Neuronal stem cell (in vitro differentiated cells): ENCODE measurements around the gene CFAP300.

ENCODE experiments used
- DNase-seq: peaks from one replicate; pipeline ENCODE4 v3.0.0-alpha.2; 2013; ENCODE audit warnings: low spot score
- H2AFZ ChIP-seq: one replicate; pipeline ENCODE4 v1.6.1; 2013; ENCODE audit warnings: mild to moderate bottlenecking, low read length, inconsistent platforms
- H2AK5ac ChIP-seq: 2 replicates; pipeline ENCODE4 v1.6.1; 2013; ENCODE audit warnings: low read depth, mild to moderate bottlenecking, inconsistent platforms, low read length, moderate library complexity, mixed read lengths
- H2BK120ac ChIP-seq: 2 replicates; pipeline ENCODE4 v1.6.1; 2013; ENCODE audit warnings: low read depth, mild to moderate bottlenecking, inconsistent platforms, low read length, moderate library complexity, mixed read lengths
- H2BK12ac ChIP-seq: one replicate; pipeline ENCODE4 v1.6.1; 2013; ENCODE audit warnings: low read length, inconsistent platforms
- H2BK15ac ChIP-seq: 2 replicates; pipeline ENCODE4 v1.6.1; 2013; ENCODE audit warnings: mild to moderate bottlenecking, low read length, inconsistent platforms, mixed read lengths
- H2BK5ac ChIP-seq: one replicate; pipeline ENCODE4 v1.6.1; 2013; ENCODE audit warnings: inconsistent platforms, mild to moderate bottlenecking, low read length, moderate library complexity
- H3K14ac ChIP-seq: one replicate; pipeline ENCODE4 v1.6.1; 2013; ENCODE audit warnings: low read length, inconsistent platforms
- H3K18ac ChIP-seq: 2 replicates; pipeline ENCODE4 v1.6.1; 2013; ENCODE audit warnings: low read length, inconsistent platforms
- H3K23ac ChIP-seq: 2 replicates; pipeline ENCODE4 v1.6.1; 2013; ENCODE audit warnings: low read depth, mild to moderate bottlenecking, mixed read lengths, low read length, inconsistent platforms; ENCODE audit not compliant: poor library complexity
- H3K27ac ChIP-seq: replicated peaks from 3 replicates; pipeline ENCODE4 v1.5.1; 2013; ENCODE audit warnings: low read length, inconsistent platforms
- H3K27me3 ChIP-seq, 3 experiments: 2 replicates each; pipeline ENCODE4 v1.6.1; 2013; ENCODE audit warnings: low read length in 3 of 3, mild to moderate bottlenecking in 2 of 3, inconsistent platforms in 1 of 3, low read depth in 1 of 3, mixed read lengths in 1 of 3, moderate library complexity in 1 of 3; ENCODE audit not compliant: control insufficient read depth in 3 of 3, insufficient read depth in 3 of 3
- H3K36me3 ChIP-seq, 2 donors: replicated peaks in 1 of 2; 2 replicates each; pipeline ENCODE4 v1.6.1; 2013; ENCODE audit warnings: low read length in 2 of 2; ENCODE audit not compliant: control insufficient read depth in 2 of 2, insufficient read depth in 2 of 2
- H3K4ac ChIP-seq: 2 replicates; pipeline ENCODE4 v1.6.1; 2013; ENCODE audit warnings: inconsistent platforms, mild to moderate bottlenecking, low read length, moderate library complexity
- H3K4me1 ChIP-seq, 2 donors: 1 replicate in 1 of 2; 2 replicates in 1 of 2; pipeline ENCODE4 v1.6.1; 2013; ENCODE audit warnings: low read length in 2 of 2, low read depth in 1 of 2; ENCODE audit not compliant: control insufficient read depth in 2 of 2, insufficient read depth in 1 of 2
- H3K4me2 ChIP-seq: one replicate; pipeline ENCODE4 v1.6.1; 2013; ENCODE audit warnings: mild to moderate bottlenecking, low read length, inconsistent platforms; ENCODE audit not compliant: insufficient read depth, poor library complexity, severe bottlenecking
- H3K4me3 ChIP-seq, 2 donors: 2 replicates each; pipeline ENCODE4 v1.5.1; 2013; ENCODE audit warnings: low read length in 2 of 2, mild to moderate bottlenecking in 2 of 2, inconsistent platforms in 1 of 2, moderate library complexity in 1 of 2
- H3K79me1 ChIP-seq: one replicate; pipeline ENCODE4 v1.6.1; 2013; ENCODE audit warnings: low read depth, mild to moderate bottlenecking, inconsistent platforms, low read length, moderate library complexity
- H3K9ac ChIP-seq: one replicate; pipeline ENCODE4 v1.6.1; 2013; ENCODE audit warnings: mild to moderate bottlenecking, low read depth, low read length, inconsistent platforms; ENCODE audit not compliant: poor library complexity
- H3K9me3 ChIP-seq, 2 donors: replicated peaks in 1 of 2; 2 replicates each; pipeline versions ENCODE3 to v1.6.1; 2013; ENCODE audit warnings: low read length in 2 of 2, mild to moderate bottlenecking in 2 of 2, inconsistent platforms in 1 of 2, low read depth in 1 of 2, mixed read lengths in 1 of 2, moderate library complexity in 1 of 2; ENCODE audit not compliant: control insufficient read depth in 2 of 2, insufficient read depth in 1 of 2
- H4K8ac ChIP-seq: one replicate; pipeline ENCODE4 v1.6.1; 2013; ENCODE audit warnings: low read depth, mild to moderate bottlenecking, inconsistent platforms, low read length, moderate library complexity
- H4K91ac ChIP-seq: one replicate; pipeline ENCODE4 v1.6.1; 2013; ENCODE audit warnings: low read length, low read depth, mild to moderate bottlenecking, inconsistent platforms; ENCODE audit not compliant: poor library complexity
- WGBS, 2 donors: extraction: QIAGEN DNeasy Blood & Tissue Kit; methylation state at CpG; one replicate each; pipeline ENCODE4 v1.1.7; 2013; ENCODE audit warnings: missing lambda C conversion rate in 2 of 2, mixed read lengths in 1 of 2; ENCODE audit not compliant: insufficient read length in 2 of 2, insufficient replicate concordance in 1 of 2; ENCODE audit errors: extremely low coverage in 2 of 2; 5-methylcytosine and 5-hydroxymethylcytosine counted together

Gene CFAP300

DNA sequence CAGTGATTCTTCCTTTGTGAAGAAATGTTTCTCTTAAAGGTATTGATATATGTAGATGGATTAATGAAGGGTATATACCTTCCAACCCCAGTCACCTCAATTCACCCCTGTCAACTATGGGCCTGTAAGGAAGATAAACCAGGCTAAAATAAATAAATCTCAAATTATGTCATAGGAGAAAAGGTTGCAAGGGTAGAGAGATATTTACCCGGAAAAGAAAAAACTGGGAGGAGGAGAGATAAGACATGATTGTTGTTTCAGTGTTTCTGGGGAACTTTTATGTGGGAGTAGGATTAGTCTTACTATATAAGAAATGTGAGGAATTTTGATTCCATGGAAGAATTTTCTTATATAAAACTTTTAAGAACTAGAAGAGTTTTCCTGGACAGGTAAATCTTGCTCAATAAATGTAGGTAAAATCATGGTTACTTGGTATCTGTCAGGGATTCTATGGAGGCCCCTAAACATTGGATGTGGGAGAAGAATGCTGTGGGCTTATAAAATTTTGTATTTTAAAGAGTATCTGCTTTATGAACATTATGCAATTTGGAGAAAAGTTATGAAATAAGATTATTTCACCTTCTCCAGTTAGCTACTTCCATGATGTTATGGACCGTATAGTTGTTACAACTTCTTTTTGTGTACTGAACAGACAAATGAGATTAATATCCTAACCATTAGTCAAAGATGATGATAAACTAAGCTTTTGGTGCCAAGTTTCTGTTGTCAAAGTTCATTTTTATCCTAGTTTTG, 69.4 kb downstream of the CFAP300 start:
- no peak overlapping the region for H3K4me3 ChIP-seq
- H3K18ac ChIP-seq, result no peak overlapping the region

DNA sequence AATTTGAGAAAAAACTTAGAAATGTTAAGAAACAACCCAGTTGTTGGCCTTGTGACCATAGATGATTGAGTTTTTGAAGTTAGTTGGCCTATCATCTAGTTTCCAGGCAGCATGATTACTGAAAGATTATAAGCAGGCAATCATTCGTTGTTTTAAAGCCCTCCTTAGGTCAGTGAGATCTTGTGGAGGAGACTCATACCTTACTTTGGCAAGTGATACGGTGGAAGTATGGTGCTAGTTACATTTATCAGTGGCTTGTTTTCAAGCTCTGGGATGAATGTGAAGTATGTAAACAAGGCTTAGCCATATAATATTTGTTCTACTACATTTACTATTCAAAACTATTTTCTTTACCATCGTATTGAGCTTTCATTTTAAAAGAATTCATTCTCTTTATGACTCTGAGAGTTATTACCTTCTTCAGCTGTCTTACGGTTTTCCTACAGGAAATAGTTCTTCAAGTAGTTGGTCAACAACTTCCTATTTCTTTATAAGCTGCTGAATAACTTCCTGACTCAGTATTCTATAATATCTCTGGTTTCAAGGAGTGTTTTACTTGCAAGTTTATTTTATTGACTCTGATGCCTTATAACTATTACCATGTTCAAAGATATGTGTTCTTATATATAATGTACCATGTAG, 70.4 kb downstream of the CFAP300 start:
- Histone ChIP-seq H3K18ac (no peak overlapping the region), H2BK12ac (no peak overlapping the region), H3K4me1 (peaks cover 10 to 50% of the 10 kb centered on the region in 2 donors), H3K23ac (no peak overlapping the region), H3K4me3 (no peak overlapping the region), H4K91ac (no peak overlapping the region), H2BK5ac (no peak overlapping the region), H3K9ac (no peak overlapping the region), H3K4ac (no peak overlapping the region), H2AK5ac (no peak overlapping the region), H4K8ac (no peak overlapping the region), H3K14ac (no peak overlapping the region), H3K27me3 (peaks cover 0 to 2% (median 0%) of the 10 kb centered on the region in 3 experiments), H2BK120ac (no peak overlapping the region), H3K4me2 (no peak overlapping the region), H2AFZ (no peak overlapping the region), H3K36me3 (peaks cover 3 to 63% of the 10 kb centered on the region in 2 donors), H2BK15ac (no peak overlapping the region), H3K27ac (no peak overlapping the region), H3K9me3 (peaks cover 0 to 11% of the 10 kb centered on the region in 2 donors), H3K79me1 (peaks cover 2% of the 10 kb centered on the region)
- no CpG with 5 or more reads among the region's 4 CpGs for WGBS, 2 donors
- DNase-seq, result no peak

More for the DNA sequence above, 69.4 kb downstream of the CFAP300 start:
- no peak overlapping the region for H3K9ac ChIP-seq
- H2AK5ac ChIP-seq, result no peak overlapping the region
- no peak for DNase-seq
- no peak overlapping the region for H4K8ac ChIP-seq
- no peak overlapping the region for H3K4me2 ChIP-seq
- no peak overlapping the region for H2AFZ ChIP-seq
- peaks cover 11 to 50% of the 10 kb centered on the region in 2 donors for H3K4me1 ChIP-seq
- peaks cover 0 to 2% of the 10 kb centered on the region in 2 donors for H3K9me3 ChIP-seq
- H2BK12ac ChIP-seq, result no peak overlapping the region
- H3K23ac ChIP-seq, result no peak overlapping the region
- H3K27ac ChIP-seq, result no peak overlapping the region
- no peak overlapping the region for H2BK15ac ChIP-seq
- peaks cover 3 to 54% of the 10 kb centered on the region in 2 donors for H3K36me3 ChIP-seq
- no peak overlapping the region for H2BK120ac ChIP-seq
- peaks cover 0 to 2% (median 0%) of the 10 kb centered on the region in 3 experiments for H3K27me3 ChIP-seq
- WGBS, 2 donors, result no CpG with 5 or more reads among the region's 2 CpGs
- no peak overlapping the region for H2BK5ac ChIP-seq
- no peak overlapping the region for H4K91ac ChIP-seq
- no peak overlapping the region for H3K4ac ChIP-seq
- peaks cover 2% of the 10 kb centered on the region for H3K79me1 ChIP-seq
- H3K14ac ChIP-seq, result no peak overlapping the region

DNA sequence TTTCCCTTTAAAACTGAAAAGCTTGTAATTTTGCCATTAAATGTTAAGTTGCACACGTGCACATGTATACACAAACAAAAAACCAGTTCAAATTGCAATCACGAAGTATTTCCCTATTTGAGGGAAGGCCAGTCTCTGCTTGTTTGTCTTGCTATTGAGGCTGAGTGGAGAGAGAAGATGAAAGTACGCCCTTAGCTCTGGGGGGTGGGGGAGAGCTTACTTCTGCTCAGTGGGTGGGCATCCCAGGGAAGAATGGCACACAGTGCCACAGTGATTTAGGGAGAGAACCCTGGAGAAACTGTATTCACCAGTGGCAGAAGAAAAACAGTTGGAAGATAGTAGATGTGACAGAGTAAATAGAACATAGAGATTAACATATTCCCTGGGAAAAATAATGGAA, 71.7 kb downstream of the CFAP300 start:
- Histone ChIP-seq H2BK12ac (no peak overlapping the region), H3K14ac (no peak overlapping the region), H3K27me3 (peaks cover 0 to 2% (median 0%) of the 10 kb centered on the region in 3 experiments), H3K23ac (no peak overlapping the region), H3K4me1 (peaks cover 9 to 49% of the 10 kb centered on the region in 2 donors), H2BK15ac (no peak overlapping the region), H3K36me3 (peaks cover 3 to 73% of the 10 kb centered on the region in 2 donors), H3K27ac (no peak overlapping the region), H3K4me2 (no peak overlapping the region), H3K4me3 (no peak overlapping the region), H3K4ac (no peak overlapping the region), H2BK120ac (no peak overlapping the region), H3K18ac (no peak overlapping the region), H3K79me1 (peaks cover 2% of the 10 kb centered on the region), H3K9me3 (peaks cover 0 to 19% of the 10 kb centered on the region in 2 donors), H3K9ac (no peak overlapping the region), H4K91ac (no peak overlapping the region), H2BK5ac (no peak overlapping the region), H2AK5ac (no peak overlapping the region), H2AFZ (no peak overlapping the region), H4K8ac (no peak overlapping the region)
- no peak for DNase-seq
- WGBS, 2 donors, result no CpG with 5 or more reads among the region's 3 CpGs

DNA sequence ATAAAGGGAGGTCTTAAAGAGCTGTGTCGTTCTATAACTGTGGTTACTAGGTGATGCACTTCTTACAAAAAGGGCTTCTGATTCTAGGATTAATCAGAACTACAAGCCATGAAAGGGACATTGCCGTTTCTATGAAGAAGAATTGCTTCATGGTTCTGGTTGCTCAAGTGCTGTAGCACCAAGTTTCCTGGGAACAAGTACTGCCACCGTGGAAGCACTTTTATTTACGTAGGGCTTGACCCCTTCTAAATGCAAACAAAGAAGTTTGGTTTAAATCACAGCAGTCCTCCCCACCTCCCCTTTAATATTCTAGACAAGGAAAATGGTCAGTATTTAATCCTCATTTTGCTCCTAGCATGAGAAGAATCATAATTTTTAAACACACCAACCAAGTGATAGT, 72.8 kb downstream of the CFAP300 start:
- Histone ChIP-seq H2BK15ac (no peak overlapping the region), H3K9ac (no peak overlapping the region), H3K14ac (no peak overlapping the region), H3K4me3 (no peak overlapping the region), H3K4me1 (peaks cover 9 to 39% of the 10 kb centered on the region in 2 donors), H3K4ac (no peak overlapping the region), H3K27me3 (peaks cover 0 to 2% (median 0%) of the 10 kb centered on the region in 3 experiments), H2AK5ac (no peak overlapping the region), H2BK120ac (no peak overlapping the region), H3K4me2 (no peak overlapping the region), H3K9me3 (peaks cover 2 to 30% of the 10 kb centered on the region in 2 donors), H4K91ac (no peak overlapping the region), H3K36me3 (peaks cover 2 to 73% of the 10 kb centered on the region in 2 donors), H3K23ac (no peak overlapping the region), H3K27ac (no peak overlapping the region), H4K8ac (no peak overlapping the region), H3K79me1 (peaks cover 2% of the 10 kb centered on the region), H3K18ac (no peak overlapping the region), H2AFZ (no peak overlapping the region), H2BK12ac (no peak overlapping the region), H2BK5ac (no peak overlapping the region)
- DNase-seq, result no peak
- WGBS, 2 donors, result no CpG with 5 or more reads among the region's 4 CpGs
